Skeletal muscle cell (primary cell): ENCODE measurements around the gene YAP1.

Experiments used
- DNase-seq: peaks from one replicate; pipeline ENCODE4 v3.0.0-alpha.2; 2010; ENCODE audit warnings: low read depth
- H3K4me3 ChIP-seq: 2 replicates; pipeline ENCODE4 v1.5.1; 2011; ENCODE audit warnings: low read depth, mild to moderate bottlenecking, control low read depth, low read length, moderate library complexity

Gene YAP1

GRCh38 chr11:102229510-102230123, 119.4 kb downstream of the YAP1 start:
- no peak for DNase-seq
- H3K4me3 ChIP-seq, result no peak overlapping the region

GRCh38 chr11:102230186-102230585, 119.9 kb downstream of the YAP1 start:
- DNase-seq, result no peak
- no peak overlapping the region for H3K4me3 ChIP-seq

DNA sequence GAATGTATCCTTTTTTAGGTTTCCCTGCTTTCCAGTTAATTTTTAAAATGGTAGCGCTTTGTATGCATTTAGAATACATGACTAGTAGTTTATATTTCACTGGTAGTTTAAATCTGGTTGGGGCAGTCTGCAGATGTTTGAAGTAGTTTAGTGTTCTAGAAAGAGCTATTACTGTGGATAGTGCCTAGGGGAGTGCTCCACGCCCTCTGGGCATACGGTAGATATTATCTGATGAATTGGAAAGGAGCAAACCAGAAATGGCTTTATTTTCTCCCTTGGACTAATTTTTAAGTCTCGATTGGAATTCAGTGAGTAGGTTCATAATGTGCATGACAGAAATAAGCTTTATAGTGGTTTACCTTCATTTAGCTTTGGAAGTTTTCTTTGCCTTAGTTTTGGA, 120.7 kb downstream of the YAP1 start:
- no peak for DNase-seq
- no peak overlapping the region for H3K4me3 ChIP-seq

GRCh38 chr11:102234779-102235439, 124.7 kb downstream of the YAP1 start:
- DNase-seq, result no peak
- H3K4me3 ChIP-seq, result no peak overlapping the region

DNA sequence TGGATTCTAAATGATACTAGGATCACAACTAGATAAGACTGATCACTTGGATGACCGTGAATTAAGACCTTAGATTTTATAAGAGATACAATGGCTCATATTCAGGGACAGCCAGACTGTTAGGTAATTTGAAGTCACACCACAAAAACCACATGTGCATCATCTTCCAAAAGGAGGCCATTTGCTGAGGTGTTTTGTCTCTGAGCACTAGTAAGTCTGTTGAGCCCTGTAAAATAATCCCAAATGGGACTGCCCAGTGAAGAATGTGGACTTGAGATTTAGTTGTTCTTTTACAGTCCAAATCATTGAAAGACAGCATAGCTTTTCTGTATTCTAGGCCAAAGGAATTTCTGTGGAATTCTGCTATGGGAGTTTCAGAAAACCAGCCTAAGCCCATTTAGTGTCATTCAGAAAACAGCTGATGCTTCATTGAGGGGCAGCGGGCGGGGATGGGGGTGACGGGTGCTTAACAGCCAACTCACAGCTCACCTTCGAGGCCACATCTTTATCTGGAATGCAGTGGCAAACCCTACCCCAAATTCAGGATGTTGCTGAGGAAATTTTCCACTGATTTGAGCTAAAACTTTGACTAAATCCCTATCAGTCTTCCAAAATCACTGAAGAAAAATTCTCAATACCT, 127.0 kb downstream of the YAP1 start:
- no peak for DNase-seq
- H3K4me3 ChIP-seq, result no peak overlapping the region

- no peak overlapping the region for H3K4me3 ChIP-seq
- DNase-seq, result no peak
Measured at GRCh38 chr11:102238391-102238821, 128.2 kb downstream of the YAP1 start.

DNA sequence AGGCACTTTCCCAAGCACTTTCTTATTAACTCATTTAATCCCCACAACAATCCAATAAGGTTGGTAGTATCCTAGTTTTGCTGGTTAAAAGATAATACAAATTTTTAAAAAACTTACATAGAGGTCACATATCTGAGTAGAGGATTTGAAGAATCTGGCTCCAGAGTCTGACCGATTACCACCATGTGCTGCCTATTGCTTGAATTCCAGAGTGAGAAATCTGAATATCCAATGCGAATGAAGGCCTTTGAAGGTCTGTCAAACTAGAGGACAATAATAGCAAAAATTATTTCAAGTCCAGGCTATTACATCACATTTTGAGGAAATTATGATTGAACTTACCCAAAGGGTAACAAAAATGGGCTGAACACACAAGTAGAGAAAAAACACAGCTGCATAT, 129.2 kb downstream of the YAP1 start:
- no peak for DNase-seq
- no peak overlapping the region for H3K4me3 ChIP-seq

DNA sequence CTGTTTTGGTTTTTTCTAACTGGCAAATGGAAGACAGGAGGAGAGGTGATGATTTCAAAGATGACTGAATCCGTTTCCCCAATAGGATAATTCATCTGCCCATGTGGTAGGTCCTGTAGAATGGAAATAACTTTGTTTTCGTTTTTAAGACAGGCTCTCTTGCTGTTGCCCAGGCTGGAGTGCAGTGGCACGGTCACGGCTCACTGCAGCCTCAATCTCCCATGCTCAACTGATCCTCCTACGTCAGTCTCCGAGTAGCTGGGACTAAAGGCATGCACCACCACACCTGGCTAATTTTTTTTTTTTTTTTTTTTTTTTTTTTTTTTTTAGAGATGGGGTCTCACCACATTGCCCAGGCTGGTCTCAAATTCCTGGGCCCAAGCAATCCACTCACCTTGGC, 129.7 kb downstream of the YAP1 start:
- DNase-seq, result no peak

DNA sequence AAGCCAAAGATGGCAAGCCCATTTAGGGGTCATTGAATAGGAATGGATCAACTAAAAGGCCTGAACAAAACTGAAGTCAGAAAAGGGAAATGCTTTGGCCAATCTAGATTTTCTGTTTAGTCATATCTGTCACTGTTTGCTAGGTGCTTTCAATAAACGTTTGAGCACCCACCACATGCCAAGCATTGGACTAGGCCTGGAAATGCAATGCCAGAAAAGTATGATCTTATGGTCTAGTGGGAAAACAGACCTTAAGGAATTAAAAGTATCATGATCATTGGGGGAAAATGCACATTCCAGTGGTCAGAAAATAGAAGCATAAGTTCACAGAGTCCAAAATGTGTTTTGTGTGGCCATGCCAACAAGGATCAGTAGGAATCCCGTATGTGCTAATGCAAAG, 130.3 kb downstream of the YAP1 start:
- no peak for DNase-seq
- no peak overlapping the region for H3K4me3 ChIP-seq

More for the DNA sequence above, 129.7 kb downstream of the YAP1 start:
- no peak overlapping the region for H3K4me3 ChIP-seq

DNA sequence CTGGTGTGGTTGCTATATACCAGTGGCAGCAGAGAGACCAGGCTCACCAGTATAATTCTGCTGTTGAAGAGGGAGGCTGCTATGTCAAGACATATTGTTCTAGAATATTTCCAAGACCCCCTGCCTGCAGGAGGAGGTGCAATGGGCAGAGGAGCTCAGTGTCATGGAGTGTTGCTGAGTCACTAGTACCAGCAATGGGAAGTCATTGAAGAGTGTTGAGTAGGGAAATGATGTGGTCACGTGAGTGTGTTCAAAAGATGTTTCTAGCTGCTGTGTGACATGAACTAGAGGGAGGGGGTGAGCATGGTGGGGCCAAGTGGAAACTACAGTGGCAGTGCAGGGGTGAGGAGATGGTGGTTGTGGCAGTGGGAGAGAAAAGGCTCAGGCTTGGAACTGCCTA, 130.8 kb downstream of the YAP1 start:
- H3K4me3 ChIP-seq, result no peak overlapping the region

DNA sequence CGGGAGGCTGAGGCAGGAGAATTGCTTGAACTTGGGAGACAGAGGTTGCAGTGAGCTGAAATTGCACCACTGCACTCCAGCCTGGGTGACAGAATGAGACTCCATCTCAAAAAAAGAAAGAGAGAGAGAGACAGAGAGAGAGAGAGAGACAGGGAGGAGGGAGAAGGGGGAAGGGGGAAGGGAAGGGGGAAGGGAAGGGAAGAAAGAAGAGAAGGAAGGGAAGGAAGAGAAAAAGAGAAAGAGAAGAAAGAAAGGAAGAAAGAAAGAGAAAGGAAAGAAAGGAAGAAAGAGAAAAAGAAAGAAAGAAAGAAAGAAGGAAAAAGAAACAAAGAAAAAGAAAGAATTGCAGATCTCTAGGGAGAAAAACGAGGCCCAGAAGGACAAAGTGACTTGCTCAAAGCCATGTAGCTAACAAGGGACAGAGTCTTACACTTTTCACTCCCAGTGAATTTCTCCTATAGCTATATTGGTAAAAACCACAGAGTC, 133.2 kb downstream of the YAP1 start:
- no peak for DNase-seq
- H3K4me3 ChIP-seq, result no peak overlapping the region

More for the DNA sequence above, 130.8 kb downstream of the YAP1 start:
- DNase-seq, result no peak

GRCh38 chr11:102244681-102245409, 134.6 kb downstream of the YAP1 start:
- peak; percentile 63 for DNase-seq
- H3K4me3 ChIP-seq, result no peak overlapping the region

DNA sequence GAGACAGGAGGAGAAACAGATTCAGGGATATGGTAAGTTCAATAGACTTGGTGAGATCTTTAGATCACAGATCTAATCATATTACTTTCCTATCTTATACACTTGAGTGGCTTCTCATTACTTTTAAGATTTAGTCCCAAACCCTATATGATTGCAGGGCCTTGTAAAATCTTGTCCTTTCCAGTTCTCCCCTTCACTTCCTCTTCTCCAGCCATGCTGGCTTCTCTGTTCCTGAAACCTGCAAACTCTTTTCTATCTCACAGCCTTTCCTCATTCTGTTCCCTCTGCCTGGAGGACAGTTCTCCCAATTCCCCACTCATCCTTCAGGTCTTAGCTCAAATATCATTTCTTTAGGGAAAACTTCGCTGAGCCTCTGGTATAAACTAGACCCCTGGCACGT, 141.2 kb downstream of the YAP1 start:
- DNase-seq, result no peak
- no peak overlapping the region for H3K4me3 ChIP-seq

GRCh38 chr11:102252339-102252891, 142.2 kb downstream of the YAP1 start:
- H3K4me3 ChIP-seq, result no peak overlapping the region
- no peak for DNase-seq

DNA sequence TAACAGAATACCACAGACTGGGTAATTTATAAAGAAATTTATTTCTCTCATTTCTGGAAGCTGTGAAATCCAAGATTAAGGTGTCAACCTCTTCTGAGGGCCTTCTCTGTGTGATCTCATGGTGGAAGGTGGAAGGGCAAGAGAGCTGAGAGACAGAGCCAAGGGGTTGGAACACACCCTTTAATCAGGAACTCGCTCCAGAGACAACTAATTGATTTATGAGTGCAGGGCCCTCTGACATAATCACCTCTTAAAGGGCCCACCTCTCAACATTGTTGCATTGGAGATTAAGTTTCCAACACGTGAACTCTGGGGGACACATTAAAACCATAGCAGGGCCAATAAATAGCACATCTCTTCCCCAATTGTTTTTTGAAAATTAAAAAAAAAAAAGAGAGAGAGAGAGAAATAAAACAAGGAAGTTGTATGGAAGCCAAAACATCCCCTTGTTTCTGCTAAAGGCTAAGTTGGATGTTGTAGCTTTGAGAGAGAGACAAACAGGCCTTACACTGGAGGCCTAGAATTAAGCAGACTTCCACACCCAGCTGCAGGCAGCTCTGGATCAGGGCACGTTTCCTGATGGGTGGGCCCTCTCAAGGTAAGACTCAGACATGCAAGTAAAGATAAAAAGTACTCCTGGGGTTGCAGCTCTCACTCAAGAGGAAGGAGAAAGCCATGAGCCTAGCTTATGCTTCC, 142.9 kb downstream of the YAP1 start:
- no peak overlapping the region for H3K4me3 ChIP-seq
- no peak for DNase-seq

GRCh38 chr11:102254047-102254446, 143.8 kb downstream of the YAP1 start:
- H3K4me3 ChIP-seq, result no peak overlapping the region
- no peak for DNase-seq

GRCh38 chr11:102256251-102256650, 146.0 kb downstream of the YAP1 start:
- no peak overlapping the region for H3K4me3 ChIP-seq
- no peak for DNase-seq

DNA sequence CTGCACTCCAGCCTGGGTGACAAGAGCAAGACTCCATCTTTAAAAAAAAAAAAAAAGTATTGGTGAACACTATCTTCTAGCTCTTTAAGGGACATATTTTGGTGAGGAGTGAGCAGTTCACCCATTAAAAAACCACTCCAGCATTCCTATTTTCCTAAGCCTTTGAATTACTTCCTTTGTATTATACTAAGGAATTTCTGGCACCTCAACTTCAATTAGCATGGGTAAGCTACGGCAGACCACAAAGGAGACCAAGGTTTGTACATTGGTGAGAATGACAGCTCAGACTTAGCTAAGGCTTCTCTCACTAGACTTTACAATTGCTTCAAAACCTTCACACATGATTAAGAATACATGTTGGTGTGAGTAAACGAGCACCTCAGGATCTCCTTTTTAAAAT, 150.0 kb downstream of the YAP1 start:
- H3K4me3 ChIP-seq, result no peak overlapping the region
- no peak for DNase-seq

GRCh38 chr11:102263379-102264003, 153.2 kb downstream of the YAP1 start:
- no peak for DNase-seq
- no peak overlapping the region for H3K4me3 ChIP-seq
